Stimulated activated CD4-positive, alpha-beta T cell treated with anti-CD3 and anti-CD28 coated beads, Interleukin-15, amount 100 ng/mL, for 1 hour (primary cell): ENCODE measurements around the gene CES2.

Experiments used
- DNase-seq, 2 donors: peaks; one replicate each; pipeline ENCODE4 v3.0.0-alpha.2; 2020; ENCODE audit warnings: low read depth in 1 of 2, low spot score in 1 of 2

Gene CES2

DNA sequence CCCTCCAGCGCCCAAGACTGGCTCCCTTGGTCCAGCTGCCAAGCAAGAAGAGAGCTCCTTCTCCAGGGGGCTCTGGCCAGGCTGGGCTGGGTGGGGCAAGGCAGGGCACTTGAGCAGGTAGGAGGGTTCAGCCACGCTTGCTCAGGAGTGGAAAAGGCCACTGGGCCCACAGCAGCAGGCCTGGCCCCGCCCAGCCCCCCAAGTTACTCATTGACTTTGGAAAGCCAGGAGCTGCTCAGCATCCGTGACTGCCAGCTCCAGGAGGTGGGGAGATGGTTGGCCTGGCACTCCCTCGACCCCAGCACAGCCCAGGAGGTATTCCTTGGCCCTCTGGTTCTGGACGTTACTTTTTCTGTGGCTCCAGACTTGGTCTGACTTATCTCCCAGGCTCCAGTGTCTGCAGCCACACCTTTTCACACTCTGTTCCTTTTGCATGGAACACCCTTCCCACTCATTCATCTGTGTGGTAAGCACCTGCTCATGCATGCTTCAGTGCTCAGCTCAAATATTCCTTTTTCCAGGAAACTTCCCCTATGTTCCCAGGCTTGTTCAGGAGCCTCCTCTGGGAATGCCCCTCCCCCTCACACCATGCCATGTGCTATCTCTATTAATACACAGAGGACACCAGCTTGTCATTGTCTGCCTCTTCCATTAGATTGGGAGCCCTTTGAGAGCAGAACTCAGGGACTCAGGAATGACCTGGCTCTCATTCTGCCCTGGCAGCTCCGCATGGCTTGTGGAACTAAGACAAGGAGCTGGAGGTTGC, 16.3 kb upstream of the CES2 start, which contains the start of gene CDH16:
Gene CDH16 (minus strand): TSS at position 83 of the 766 bp plus-strand sequence. CDS start 820 bp downstream, outside the sequence.
- DNase-seq = no peak

DNA sequence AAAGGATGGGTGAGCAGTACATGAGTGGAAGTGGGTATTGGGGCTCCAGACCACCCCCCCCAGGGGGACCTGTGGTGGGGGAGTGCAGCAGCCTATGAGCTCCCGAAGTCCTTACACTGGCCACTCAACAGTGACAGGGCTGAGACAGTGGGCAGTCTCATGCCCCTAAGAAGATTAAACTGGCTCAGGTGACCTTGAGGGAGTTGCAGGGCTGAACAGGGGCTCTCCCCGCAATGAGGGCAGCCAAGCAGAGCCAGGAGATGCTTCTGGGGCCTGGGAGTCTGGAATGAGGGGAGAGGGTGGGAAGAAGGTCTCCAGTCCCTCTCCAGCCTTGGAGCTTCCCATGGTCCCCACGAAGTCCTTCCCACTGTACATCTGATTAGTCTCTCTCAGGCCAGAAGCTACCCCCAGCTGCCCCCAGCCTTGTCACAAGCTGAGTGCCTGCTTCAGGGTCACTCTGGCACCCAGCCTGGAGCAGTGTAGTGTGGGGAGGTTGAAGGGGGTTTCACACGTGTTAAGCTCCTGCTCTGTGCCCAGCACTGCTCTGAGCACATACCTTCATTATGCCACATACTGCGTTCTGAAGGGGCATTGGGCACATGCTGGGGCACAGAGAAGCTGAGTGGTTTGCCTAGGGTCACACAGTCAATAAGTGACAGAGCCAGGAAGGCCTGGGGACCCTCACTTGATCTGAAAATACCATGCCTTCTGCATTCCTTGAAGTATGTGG, 15.6 kb upstream of the CES2 start:
- no peak for DNase-seq

DNA sequence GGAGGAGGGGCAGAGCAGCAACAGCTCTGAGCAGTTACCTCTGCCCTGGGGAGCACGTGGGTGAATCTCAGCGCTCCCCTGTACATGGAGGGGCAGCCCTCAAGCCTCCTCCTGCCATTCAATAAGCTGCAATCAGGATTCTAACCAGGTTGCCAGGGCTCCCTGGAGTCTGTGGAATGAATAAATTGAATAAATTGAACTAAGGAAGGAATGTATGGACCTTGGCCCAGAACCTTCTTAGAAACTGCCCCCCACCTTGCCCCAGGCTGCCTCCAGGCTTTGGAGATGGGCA, 15.1 kb upstream of the CES2 start:
- no peak for DNase-seq

DNA sequence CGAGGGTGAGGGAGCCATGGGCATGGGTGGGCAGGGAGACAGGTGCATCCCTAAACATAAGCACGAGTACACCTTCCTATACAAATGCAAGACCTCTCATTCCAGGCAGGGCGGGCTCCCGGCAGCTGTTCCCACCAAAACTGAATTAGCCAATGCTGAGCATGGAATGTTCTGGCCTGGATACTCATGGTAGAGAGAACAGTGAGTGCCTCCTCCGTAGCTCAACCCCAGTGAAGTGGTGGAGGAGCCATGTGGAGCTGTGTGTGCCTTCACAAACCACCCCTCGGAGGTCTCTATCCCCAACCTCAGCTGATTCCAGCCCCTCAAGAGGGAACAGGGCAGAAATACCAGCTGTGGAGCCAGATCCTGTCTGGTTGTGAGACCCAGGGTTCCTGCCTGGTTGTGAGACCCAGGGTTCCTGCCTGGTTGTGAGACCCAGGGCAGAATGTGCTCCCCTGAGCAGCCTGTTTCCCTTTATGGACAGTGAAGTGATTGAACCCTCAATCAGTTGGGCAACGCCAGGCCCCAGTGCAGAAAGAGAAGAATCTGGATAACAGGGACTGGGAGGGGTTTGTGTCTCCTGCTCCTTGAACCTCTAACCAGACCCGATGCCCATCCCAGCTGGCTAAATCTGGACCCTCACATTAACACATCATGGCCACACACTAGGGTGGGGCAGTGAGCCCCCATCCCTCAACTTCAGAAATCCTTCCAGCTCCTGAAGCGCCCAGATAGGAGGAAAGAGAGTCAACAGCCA, 14.2 kb upstream of the CES2 start:
- DNase-seq = no peak

DNA sequence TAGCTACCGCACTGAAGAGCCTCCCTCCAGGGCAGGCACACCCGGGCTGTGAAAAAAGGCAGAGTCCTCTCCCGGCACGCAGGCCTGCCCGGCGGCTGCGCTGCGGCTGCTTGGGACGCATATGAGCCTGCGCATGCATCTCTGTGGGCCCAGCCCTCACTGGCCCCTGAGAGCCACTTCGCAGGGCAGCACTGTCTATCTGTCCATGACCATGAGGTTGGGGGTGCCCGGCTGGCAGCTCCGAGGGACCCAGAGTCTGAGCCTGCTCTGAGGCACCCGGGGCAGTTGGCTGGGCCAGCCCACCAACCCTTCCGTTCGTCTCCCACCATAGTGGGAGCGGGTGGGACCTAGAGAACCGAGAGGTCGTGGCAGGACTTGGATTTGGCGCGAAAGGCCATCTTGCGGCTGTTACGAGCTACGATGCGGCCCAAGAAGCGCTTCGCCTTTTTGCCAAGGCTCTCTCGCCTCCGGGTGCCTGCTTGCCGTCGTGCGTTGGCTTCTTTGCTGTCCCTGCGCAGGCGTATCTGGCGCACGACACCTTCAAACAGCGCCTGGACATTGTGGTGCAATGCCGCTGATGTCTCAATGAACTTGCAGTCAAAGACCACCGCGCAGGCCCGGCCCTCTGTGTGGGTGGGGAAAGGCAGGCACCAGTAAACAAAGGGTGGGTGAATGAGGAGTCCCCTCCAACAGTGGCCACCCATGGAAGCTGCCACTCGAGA, 13.4 kb upstream of the CES2 start:
- DNase-seq = no peak

DNA sequence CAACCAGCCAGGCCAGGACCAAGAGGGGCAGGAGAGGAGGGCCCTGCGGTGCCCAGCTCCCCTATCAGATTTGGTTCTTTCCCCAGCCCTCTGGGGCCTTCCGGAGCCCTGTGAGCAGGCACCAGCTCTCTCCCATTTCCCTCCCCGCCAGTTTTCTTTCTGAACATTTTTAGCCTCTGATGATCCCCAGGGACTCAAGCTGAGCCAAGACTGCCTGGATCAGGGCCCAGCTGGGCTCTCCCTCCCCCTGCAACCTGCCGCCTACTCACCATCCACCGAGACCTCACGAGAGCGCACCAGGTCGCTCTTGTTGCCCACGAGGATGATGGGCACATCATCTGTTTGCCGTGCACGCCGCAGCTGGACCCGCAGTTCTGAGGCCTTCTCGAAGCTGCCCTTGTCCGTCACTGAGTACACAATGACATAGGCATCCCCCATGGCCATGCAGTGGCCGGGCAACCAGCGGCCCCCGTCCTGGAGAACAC, 12.0 kb upstream of the CES2 start:
- DNase-seq = no peak

DNA sequence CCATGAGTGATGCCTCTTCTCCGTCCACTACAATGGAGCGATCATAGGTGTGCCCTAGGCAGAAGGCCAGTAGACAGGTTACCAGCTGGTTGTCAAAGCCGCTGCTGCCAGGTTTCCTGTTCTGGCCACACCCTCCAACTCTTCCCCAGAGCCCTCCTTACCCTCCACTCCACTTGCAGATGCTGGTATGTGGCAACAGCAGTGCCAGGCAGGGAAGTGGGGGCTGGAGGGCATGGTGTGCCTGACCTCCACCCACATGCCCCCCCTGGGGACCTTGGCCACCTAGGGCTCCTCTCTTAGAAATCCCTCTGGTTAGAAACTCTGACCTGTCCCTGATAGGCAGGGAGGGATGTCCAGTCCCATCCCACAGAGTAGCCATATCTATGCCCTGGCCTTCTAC, 11.4 kb upstream of the CES2 start:
- no peak for DNase-seq

DNA sequence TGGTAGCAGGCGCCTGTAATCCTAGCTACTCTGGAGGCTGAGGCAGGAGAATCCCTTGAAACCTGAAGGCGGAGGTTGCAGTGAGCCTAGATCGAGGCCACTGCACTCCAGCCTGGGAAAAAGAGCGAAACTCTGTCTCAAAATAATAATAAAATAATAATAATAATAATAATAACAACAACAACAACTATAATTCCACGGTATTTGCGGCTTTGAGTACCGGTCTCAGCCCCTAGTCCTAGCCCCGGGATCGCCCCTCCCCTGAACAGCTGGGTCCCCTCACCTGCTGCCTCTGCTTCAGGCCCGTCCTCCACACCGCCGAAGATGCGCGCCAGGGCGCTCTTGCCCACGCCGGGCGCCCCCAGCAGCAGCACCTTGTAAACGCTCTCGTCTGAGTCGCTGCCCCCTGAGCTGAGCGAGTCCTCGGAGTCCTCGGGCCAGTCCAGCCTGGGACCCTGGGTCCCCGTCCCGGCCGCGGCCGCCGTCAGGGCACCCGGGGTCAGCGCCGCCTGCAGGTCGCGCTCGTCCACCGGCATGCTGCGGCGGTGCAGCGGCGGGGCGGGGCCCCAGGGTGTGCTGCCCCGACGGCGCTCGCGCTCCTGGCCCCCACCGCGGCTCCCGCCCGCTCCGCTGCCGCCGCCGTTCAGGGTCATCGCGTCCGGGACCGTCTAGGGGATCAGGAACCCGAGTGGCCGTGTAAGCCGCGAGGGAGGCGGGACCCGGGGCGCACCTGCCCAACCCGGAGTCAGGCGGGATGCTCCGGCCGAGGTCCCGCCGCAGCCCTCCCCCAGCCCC, 10.6 kb upstream of the CES2 start:
- DNase-seq = peak in 1 of 2 donors; percentile 21

DNA sequence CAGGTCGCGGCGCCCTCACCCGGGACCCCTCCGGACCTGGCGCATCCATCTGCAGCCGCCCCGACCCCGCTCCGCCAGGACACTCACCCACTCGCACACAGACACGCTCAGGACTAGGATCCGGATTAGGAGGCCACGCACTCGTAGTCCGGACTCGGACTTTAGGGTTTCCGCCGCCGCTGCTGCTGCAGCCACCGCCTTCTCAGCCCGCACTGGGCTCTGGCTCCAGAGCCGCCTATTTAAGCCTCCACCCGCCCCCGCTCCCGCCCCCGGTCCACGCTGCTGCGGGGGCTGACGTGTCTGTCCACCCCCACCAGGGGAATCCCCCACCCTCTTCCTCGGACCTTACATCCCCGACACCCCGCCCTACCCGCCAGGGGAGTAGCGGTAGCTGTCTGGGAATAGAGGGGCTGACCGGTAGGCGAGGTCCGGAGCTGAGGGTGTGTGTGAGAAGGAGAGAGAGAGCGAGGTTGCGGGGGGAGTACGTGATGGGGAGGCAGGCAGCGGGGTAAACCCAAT, 9.9 kb upstream of the CES2 start, which contains the start of gene RRAD:
Gene RRAD (minus strand): TSS at position 214 of the 519 bp plus-strand sequence. CDS start 356 bp downstream, outside the sequence.
- no peak for DNase-seq

DNA sequence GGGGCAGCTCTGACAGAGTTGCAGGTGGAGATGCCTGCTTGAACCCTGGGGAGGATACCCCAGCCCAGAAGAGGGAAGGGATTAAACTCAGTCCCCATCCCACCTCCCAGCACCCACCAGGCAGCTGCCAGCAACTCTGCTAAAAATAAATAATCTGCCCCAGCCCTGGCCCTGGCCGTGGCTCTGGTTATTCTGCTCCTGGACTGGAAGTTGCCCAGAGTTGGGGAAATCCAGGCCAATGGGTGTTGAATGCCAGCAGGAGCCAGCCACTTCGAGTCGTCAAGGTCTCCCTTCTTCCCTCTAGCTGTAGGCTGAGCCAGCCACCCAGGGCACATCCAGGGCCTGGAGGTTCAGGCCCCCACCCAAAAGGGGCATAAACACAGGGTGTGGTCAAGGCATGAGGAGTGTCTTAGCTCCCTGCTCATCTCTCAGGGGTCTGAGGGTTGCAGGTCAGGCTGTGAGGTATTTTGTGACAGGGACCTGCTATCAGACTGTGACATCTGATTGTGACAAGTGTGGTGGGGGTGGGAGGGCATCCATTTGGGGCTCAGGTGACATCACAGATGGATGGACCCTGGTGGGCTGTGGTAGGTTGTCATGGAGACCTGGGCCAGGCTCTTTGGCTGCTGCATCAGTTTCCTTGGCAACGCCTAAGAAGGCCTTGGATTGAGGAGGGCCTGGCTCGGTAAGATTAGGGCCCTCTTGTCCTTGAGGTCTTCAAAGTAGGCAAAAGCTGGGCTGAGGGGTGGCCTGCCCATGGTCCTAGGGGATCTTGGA, 9.0 kb upstream of the CES2 start:
- no peak for DNase-seq

DNA sequence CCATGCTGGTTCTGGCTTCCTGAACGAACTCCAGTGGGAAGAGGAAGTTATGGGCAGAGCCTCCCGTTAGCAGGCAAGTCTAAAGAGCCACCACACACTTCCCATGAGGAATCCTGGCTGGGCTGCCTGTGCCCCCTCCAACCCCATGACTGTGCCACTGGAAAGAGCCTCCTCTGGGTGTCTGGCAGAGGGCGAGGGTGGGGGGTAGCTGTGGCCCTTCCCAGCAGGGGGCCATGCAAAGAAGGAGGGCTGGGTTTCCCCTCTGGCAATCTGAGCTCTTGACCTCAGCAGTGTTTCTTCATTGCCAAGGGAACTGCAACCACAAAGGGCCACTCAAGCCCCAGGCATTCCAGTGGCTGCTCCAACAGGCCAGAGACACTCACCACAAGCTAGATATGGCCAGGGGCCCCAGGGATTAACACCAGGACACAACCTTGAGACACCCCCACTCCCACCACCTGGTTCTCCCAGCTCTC, 8.3 kb upstream of the CES2 start:
- no peak for DNase-seq

DNA sequence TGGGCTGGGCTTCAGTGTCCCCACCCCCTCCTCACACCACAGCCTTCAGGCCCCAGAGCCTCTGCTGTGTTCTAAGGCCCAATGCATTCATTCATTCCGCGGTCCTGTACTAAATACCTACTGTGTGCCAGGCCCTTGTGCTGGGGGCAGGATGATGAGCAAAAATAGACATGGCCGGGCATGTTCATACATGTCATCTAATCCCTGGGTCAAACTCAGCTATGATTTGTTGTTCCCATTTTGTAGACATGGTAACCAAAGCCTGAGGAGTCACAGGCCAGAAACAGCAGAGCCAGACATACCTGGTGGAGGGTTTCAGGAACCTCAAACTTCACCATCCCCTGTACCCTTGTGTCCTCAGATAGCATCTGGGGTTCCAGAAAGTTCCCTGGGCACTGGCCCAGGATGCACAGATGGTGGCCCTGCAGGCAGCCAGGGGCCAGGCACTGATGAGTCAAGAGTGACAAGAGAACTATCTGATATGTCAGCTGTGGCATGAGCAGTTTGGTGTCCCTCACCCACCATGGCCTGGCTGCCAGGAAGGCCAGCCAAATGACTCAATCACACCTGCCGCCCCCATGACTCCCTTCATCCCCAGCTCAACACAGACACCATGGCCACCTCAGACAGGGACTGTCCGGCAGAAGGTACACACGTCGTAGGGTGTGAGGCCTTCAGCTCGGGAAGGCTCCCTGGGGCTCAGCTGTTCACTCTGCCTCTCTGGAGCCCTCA, 7.2 kb upstream of the CES2 start:
- no peak for DNase-seq

DNA sequence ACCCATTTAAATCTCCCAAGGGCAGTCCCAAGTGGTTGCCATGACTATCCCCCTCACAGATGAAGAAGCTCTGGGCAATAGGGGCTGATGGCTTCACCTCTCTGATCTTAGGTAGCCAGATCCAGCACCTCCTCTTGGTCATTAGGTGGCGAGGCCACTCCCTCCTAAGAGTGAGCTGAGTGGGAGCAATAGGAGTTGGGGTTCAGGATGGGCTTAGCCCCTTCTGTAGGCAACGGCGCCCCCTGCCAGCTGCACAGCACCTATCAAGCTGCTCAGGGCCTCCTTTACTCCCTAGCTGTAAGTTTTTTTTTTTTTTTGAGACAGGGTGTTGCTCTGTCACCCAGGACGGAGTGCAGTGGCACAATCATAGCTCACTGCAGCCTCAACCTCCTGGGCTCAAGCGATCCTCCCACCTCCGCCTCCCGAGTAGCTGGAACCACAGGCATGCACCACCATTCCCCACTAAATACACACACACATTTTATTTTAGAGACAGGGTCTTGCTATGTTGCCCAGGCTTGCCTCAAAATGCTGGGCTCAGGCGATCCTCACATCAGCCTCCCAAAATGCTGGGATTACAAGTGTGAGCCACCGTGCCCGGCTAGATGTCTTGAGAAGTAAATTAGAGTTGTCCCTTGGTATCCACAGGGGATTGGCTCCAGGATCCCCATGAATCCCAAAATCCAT, 6.5 kb upstream of the CES2 start:
- no peak for DNase-seq

DNA sequence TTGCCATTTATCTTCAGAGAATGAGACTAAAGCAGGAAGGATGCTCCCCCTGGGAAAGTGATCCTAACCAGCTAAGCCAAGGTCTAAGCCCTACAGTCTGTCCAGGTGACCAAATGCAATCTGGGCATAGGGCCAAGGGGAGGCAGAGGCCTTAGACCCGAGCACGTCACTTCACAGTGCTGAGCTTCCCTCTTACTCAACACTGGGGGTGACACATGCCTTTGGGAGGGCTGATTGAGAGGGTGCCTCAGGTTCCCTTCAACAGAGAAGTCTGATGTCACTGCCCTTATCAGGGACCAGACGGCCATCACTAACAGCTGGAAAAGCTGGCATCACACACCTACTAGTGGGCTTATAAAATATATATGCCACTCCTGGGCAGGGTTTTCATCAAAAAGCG, 5.1 kb upstream of the CES2 start:
- DNase-seq = no peak

DNA sequence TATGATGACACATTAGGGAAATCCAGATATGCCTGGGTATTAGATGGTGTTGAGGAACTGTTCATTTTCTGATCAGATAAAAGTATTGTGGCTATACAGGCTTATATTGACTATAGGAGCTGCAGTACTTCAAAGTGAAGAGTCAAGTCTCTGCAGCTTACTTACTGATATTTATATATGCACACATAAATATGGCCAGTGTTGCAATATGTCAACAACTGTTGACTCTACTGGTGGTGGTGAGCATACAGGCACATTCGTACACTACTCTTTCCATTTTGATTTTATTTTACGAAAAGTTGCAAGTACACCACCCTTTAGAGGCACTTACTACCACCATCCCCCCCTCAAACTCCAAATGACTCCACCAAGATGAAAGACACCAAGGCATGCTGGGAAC, 3.7 kb upstream of the CES2 start:
- no peak for DNase-seq

DNA sequence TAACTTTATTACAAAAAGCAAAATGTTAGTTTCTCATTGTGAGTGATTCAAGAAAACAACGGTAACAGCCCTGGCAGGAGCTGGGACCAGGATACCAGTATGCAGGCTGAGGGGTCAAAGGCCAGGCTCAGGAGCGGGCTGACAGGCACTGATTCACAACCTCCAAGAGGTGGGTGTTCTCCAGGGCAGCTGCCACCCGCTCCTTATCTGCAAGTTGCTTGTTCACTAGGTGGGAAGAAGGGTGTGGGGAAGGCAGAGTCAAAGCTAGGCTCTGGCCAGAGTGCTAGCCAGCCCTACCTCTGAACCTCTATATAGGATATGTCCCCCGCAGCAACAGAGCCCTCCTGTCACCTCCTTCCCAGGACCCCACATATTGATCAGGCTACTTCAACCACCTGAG, 3.2 kb upstream of the CES2 start:
- no peak for DNase-seq

DNA sequence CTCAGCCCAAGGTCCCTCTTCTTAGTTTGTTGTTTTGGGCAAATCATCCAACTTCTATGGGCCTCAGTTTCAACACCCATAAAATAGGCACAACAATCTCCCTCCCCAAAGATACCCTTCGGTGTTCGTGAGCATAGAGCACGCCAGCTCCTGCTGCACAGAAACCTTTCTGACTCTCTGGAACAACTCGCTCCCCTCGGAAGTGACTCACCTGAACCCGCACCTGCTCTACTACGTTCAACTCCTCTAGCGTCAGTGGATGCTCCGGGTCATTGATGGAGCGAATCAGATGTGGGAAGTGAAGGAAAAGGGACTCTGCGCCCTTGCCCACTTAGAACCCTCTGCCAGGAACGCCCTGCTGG, 1.6 kb upstream of the CES2 start:
- DNase-seq = peak in 1 of 2 donors; percentile 22
